Breast epithelium (tissue), 3 donors: ENCODE data around the gene RAP2B.
"Not testable (repeated sequence)": the region's sequence is repeated elsewhere in the genome, so short reads cannot be mapped to it uniquely, and the experiment has no call there.

ENCODE experiments used
- POLR2A ChIP-seq: fragments of 450-650 bp; IDR thresholded peaks from one replicate; pipeline ENCODE4 v1.6.1; 2016; ENCODE audit warnings: antibody characterized with exemption, mild to moderate bottlenecking, moderate library complexity
- POLR2AphosphoS5 ChIP-seq, 3 donors: sonication (generic); formaldehyde crosslinking; IDR thresholded peaks; one replicate each; pipeline ENCODE4 v1.6.1; 2017; ENCODE audit warnings: antibody characterized with exemption in 3 of 3
- TF ChIP-seq, protein P1 (sequence below), 3 donors: fragments of 450-650 bp; IDR thresholded peaks; one replicate each; pipeline ENCODE4 v1.5.1; 2016 to 2017; ENCODE audit warnings: antibody characterized with exemption in 3 of 3, mild to moderate bottlenecking in 3 of 3, moderate library complexity in 3 of 3

DNA sequence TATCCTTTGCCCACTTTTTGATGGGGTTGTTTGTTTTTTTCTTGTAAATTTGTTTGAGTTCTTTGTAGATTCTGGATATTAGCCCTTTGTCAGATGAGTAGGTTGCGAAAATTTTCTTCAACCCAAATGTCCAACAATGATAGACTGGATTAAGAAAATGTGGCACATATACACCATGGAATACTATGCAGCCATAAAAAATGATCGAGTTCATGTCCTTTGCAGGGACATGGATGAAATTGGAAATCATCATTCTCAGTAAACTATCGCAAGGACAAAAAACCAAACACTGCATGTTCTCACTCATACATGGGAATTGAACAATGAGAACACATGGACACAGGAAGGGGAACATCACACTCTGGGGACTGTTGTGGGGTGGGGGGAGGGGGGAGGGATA, 47.8 kb upstream of the RAP2B start:
- TF ChIP-seq, protein P1, sequence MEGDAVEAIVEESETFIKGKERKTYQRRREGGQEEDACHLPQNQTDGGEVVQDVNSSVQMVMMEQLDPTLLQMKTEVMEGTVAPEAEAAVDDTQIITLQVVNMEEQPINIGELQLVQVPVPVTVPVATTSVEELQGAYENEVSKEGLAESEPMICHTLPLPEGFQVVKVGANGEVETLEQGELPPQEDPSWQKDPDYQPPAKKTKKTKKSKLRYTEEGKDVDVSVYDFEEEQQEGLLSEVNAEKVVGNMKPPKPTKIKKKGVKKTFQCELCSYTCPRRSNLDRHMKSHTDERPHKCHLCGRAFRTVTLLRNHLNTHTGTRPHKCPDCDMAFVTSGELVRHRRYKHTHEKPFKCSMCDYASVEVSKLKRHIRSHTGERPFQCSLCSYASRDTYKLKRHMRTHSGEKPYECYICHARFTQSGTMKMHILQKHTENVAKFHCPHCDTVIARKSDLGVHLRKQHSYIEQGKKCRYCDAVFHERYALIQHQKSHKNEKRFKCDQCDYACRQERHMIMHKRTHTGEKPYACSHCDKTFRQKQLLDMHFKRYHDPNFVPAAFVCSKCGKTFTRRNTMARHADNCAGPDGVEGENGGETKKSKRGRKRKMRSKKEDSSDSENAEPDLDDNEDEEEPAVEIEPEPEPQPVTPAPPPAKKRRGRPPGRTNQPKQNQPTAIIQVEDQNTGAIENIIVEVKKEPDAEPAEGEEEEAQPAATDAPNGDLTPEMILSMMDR (IDR thresholded peaks at IDR 0.05), result not testable (repeated sequence)
- TF ChIP-seq POLR2A; POLR2AphosphoS5 (IDR thresholded peaks at IDR 0.05): not testable (repeated sequence)
